Measurements from ENCODE around the gene PARD3.
"Not testable (repeated sequence)": the region's sequence is repeated elsewhere in the genome, so short reads cannot be mapped to it uniquely, and the experiment has no call there.

Gene PARD3

DNA sequence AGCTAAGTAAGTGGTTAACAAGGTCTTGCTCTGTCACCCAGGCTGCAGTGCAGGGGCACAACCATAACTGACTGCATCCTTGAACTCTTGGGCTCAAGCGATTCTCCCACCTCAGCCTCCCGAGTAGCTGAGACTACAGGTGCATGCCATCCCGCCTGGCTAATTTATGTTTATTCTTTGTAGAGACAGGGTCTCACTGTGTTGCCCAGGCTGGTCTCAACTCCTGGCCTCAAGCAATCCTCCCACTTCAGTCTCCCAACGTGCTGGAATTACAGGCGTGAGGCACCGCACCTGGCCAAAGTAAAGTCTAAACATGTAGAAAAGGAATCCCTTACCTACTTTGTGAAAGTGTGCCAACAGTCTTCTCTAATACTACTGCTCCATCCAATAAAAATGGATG is 17.9 kb downstream of the PARD3 start:
- no peak for DNase-seq (ENCODE audit: low read depth)

DNA sequence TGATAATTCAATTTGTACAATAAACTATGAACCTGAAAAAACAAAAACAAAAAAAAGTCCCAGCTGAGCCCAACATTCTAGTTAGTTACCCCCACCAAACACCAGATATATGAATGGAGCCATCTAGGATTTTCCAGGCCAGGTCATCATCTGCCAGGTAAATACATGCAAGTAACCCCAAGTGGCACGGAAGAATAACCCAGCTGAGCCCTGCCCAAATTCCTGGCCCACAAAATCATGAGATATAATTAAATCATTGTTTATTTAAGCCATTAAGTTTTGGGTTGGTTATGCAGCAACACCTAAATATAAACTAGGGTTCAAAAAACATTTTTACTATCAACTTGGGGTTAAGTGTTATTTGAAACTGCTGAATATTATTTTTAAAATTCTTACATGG is 19.0 kb downstream of the PARD3 start:
- DNase-seq (ENCODE audit: low read depth): no peak

DNA sequence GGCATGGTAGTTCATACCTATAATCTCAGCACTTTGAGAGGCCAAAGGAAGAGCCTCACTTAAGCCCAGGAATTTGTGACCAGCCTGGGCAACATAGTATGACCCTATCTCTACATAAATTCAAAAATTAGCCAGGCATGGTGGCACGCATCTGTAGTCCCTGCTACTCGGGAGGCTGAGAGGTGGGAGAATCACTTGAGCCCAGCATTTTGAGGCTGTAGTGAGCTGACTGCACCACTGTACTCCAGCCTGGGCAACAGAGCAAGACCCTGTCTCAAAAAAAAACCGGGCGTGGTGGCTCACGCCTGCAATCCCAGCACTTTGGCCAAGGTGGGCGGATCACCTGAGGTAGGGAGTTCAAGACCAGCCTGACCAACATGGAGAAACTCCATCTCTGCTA is 19.8 kb downstream of the PARD3 start:
- no peak for DNase-seq (ENCODE audit: low read depth)

DNA sequence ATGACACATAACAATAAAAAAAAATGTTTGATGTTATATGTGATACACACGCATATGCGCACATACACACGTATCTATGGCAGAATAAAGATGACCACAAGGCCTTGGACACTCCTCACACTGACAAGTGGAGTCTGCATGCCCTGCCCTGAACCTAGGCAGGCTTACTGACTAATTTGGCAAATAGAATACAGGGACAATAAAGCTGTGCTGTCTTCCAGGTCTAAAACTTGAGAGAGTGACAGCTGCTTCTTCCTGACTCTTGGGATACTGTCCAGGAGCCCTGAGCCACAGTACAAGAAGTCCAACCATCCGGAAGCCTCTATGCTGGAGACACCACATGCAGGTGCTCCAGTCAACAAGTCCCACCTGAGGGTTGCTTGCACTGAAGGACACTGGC is 20.3 kb downstream of the PARD3 start:
- no peak for DNase-seq (ENCODE audit: low read depth)

DNA sequence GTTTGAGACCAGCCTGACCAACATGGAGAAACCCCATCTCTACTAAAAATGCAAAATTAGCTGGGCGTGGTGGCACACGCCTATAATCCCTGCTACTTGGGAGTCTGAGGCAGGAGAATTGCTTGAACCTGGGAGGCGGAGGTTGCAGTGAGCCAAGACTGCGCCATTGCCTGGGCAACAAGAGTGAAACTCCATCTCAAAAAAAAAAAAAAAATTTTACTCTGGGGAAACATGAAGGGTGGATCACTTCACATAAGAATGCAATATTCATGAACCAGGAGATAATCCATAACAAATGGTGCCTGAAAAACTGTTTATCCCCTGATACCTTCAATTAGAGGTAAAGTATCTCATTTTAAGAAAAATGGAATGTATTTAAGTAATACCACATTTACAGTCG is 21.5 kb downstream of the PARD3 start:
- not testable (repeated sequence) for DNase-seq (ENCODE audit: low read depth)

DNA sequence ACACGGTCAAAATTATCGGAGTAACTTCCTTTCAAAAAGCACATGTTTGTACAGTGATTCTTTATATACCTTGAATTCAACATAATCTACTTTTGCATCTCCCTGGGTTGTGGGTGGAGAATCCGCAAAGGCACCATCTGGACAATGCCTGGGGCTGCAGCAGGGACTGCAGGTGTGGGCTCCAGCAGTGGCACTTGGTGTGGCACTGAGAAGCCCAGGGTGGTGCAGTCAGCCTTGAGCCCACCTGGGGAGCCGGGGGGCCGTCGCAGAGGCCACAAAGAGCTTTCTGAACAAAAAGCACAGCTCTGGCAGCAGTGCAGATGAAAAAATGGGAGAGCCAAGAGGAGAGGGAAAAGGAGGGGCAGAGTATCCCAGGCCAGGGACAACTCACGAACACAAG is 22.2 kb downstream of the PARD3 start:
- no peak for DNase-seq (ENCODE audit: low read depth)

DNA sequence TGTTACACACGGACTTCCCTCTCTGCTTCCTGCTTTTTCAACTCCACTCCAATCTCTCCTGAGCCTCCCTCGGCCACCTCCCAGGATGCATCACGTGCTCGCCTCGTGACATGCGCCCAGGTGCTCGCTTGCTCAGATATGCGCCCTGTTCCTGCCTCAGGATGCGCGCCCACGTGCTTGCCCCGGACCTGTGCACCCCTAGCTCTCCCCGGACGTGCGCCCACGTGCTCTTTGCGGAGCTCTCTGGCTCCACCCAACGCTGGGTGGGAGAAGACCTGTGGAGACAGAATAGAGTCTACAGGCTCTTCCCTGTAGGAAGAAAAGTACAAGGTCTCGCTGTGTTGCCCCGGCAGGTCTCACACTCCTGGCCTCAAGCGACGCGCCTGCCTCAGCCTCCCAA is 23.1 kb downstream of the PARD3 start:
- no peak for DNase-seq (ENCODE audit: low read depth)

DNA sequence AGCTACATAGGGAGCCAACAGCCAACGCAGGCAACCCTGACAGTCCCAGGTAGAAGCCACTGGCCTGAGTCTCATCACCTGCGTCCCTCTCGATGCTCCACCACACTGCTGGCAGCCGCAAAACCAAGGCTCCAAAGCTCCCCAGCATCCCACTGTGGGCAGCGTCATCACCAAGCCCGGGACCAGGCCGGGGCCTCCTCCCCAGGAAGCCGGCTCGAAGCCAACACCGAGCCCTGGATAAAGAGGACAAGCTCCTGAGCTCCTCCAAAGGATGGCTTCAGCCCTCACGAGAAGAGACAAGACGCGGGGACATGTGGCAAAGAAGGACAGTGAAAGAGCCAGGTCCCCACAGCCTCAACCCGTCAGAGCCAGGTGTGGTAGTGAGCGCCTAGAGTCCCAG is 23.9 kb downstream of the PARD3 start:
- no peak for DNase-seq (ENCODE audit: low read depth)

DNA sequence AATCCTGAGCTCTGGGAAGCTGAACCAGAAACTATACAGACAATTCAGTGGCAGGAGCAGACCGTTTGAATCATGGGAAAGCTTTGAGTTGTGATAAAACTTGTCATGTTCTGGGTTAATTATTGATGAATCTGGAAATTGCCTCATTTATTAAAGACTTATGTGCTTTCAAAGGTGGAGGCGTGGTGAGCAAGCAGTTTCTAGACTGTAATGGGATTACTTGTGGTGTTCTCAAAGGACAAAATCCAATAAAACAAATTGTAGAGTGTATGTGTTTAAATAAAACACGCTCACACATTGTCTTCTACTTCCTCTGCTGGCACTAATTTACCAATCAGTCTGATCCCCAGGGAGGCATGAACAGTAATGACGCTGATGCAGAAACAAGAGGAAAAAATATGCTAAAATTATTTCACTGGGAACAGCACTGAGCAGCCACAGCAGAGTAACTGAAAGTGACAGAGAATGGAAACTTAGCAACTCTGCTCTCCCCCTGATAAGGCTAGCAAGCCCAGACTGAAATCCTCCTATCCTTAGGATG is 25.1 kb downstream of the PARD3 start:
- no peak for DNase-seq (ENCODE audit: low read depth)

DNA sequence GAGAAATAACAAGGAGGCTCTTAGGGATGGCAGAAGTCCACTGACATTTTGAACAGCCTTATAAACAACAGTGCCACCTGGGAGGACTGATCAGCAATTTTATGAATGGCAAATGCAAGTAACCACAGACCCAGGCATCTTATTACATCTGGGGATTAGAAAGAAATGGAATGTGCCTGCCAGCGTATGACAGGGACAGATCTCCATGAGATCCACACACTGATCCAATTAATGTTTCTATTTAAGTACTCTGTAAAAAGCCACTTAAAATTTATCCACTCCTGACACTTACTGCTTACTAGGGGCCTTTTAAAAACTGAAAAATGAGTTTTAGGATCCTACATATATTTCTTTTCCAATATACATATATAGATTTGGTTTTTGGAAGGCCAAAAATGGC is 28.6 kb downstream of the PARD3 start:
- DNase-seq (ENCODE audit: low read depth): no peak

DNA sequence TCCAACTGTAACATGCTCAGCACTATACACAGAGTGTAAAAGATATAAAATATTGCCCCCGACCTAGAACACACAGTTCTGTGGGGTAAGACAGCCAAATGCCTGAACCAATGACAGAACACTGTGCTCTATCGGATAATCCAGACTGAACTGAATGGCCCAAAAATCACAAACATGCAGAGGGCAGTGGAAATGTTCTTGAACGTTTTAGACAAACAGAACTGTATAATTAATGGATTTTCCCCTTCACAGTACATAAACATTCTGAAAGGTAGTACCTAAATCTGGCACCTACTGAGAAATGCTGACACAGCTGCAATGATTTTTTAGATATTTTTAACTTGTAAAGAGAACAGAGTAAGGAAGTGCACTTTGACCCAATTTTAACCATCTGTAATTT is 33.4 kb downstream of the PARD3 start:
- DNase-seq (ENCODE audit: low read depth): no peak

DNA sequence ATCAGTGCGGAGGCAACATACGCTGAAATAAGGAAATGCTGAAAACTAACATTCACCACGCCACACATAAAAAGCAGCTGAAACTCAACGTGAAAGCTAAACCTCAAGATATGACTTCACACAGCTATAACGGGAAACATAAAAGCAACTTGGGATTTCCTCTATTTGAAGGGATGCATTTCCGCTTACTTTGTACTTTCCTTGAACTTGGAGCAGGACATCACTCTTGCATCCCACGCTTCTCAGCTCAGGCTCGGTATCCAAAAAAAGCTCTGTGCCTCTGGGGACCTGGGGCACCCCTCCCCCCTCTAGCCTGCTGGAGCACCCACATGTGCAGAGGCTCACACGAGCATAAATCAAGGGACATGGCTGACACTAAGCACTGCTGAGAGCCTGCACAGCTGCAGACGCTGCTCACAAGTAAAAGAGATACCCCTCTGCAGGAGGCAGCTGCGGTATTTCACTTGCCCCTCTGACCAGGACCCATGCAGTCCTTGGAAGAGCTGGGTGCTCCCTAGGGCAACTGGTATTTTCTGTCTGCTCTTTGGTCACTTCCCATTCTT is 34.2 kb downstream of the PARD3 start:
- DNase-seq (ENCODE audit: low read depth): no peak

DNA sequence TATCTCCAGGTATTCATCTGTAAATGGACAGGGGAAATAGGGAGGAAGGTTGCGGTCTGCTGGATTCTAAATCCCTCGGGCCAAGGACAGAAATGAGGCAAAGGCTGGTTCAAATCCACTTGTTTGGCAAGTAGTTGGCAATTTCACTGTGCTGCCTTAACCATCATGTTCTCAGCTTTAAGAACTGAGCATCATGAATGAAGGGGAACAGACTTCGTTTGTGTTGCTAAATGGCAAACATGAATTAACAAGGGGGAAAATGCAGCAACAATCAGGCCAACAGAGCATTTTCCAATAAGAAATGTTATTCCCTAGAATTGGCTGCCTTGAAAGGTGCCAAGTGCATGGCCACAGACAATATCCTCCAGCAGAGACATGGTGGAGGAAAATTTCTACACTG is 36.9 kb downstream of the PARD3 start:
- no peak for DNase-seq (ENCODE audit: low read depth)

DNA sequence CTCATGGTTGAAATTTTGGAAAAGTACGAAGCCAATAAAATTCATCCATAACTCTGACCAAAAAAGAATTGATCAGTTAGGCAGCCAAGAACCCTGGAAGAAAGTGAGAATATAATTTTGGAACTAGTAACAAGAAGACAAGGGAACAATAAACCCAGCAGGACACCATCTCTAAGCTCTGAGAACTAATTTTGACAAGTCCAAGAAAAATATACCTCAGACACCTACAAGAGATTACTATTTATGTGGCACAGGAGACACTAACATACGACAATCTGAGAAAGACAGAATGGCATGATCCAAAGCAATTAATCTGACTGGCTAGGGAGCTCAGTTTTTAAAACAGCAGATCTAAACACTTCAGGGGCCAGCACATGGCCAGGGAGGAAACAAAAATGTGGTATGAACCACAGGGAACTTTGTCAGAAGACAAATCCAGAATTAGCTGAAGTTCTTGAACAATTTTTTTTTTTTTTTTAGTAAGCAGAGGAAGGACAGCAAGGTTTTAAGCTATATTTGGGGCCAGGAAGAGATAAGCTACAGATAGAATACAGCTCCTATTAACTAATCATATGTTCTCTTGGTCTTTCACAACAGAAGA is 38.9 kb downstream of the PARD3 start:
- DNase-seq (ENCODE audit: low read depth): no peak

DNA sequence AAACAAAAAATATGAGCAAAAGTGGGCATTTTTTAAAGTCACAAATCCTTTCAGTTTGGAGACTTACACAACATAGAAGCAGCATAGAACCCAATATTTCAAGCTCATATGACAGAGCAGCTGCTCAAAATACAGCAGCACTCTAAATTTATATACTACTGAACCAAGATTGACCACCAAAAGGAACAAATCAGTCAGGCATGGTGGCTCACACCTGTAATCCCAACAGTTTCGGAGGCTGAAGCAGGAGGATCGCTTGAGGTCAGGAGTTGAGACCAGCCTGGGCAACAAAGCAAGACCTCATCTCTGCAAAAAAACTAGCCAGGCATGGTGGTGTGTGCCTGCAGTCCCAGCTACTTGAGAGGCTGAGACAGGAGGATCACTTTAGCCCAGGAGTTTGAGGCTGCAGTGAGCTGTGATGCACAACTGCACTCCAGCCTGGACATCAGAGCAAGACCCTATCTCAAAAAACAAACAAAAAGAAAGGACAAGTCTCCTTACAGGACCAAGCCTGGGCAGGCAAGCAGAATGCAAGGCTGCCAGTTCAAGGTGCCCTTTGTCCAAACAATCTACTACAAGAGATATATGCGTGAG is 40.0 kb downstream of the PARD3 start:
- no peak for DNase-seq (ENCODE audit: low read depth)

DNA sequence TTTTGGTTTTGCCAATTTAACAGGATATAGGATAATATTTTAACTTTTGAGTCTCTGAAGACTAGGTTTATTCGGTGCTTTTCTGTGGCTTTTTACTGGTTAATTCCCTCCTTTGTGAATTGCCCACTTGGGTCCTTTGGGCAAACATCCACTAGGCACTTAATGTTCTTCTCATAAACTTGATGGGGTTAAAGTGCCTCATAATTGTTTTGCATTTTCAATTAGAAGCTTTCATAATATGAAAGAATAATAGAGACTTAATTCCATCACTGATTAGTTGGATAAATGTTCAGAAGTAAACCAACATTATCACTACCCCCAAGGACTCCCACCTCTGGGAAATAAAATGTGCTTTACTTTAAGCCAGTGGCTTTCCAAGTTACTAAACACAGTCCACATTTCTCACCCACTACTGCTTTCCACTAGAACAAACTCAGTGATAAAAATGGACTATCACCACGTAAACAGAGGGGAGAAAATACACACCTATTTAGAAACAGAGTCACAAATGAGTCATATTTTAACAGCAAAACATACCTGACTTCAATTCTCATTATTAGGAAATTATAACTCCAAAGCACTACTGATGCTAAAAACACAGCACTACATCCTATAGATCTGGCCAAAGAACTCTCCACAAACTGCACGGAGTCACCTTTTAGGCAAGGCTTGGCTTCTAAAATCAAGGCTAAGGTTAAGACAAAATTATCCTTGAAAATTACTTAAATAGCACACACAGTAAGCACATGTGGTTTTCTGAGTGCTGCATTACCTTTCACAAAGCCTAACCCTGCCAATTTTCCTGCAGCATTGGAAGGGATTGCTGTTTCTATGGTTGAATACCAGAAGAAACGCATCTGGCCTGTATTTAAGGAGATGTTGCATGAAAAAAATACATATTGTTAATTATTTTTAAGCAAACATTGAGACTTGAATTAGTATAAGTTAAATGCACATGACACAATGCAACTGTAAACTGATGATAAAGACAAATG is 41.2 kb downstream of the PARD3 start:
- no peak for DNase-seq (ENCODE audit: low read depth)

DNA sequence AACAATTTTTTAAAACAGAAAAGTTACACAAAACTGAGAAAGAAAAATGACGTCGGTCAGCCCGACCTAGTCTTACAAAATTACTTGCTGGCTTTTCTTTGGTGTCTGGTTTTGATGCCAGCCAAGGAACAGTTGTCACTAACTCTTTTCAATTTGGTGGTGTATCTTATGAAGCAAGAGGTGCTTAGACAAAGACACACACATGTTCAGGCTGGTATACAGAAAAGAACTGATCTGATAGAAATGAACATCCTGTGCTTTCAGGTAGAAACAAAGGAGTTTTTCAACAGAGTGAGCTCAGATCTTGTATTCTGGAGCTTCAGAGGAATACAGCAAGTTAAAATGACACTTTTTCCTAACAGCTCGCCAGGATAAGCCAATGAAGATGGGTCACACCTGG is 43.6 kb downstream of the PARD3 start:
- DNase-seq (ENCODE audit: low read depth): no peak

DNA sequence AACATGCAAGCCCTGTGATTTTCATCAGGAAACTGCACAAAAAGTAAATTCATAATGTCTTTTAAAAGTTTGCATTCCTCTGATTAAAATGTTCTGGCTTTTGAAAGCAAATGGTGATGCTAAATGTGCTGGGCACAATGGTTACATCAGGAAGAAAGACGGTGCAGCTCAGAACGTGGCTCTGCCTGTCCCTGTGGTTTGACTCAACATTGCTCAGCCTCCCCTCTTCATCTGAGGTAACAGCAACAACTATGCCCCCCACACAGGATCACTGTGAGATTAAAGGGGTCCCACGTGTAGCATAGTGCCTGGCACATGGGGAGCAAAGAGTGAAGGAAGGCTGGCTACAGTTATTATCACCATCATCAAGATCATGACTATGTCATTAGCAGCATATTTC is 44.0 kb downstream of the PARD3 start:
- DNase-seq (ENCODE audit: low read depth): no peak

DNA sequence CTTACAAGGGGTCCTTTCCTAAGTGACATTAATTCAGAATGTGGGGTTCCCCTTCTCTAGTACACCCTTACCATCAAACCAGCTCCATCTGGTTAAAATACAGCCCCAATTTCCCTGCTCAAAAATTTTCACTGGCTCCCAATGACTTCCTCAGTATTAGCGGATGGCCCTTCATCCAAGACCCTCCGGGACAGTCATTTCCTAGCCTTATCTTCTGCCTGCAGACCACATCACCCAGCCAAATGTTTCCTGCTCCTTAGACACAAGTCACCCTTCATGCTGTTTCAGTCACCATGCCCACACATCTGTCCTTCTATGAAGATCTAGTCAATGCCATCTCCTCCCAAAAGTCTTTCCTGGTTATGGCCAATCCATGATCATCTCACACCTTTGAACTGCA is 45.2 kb downstream of the PARD3 start:
- no peak for DNase-seq (ENCODE audit: low read depth)

DNA sequence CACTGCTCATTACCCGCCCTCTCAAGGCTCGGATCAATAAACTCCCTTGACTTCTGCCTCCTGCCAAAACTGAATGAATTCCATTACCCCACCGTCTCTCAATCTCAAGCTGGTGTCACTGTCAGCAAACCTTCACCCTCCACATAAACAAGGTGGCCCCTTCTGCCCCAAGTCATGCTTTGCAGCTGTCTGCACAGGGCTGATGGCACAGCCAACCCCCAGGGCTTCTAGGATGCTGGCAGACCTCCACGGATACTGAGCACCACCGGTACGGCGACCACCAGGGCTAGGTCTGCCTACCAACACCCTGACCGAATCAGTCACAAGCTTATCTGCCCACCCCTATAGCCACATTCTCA is 46.1 kb downstream of the PARD3 start:
- DNase-seq (ENCODE audit: low read depth): no peak

DNA sequence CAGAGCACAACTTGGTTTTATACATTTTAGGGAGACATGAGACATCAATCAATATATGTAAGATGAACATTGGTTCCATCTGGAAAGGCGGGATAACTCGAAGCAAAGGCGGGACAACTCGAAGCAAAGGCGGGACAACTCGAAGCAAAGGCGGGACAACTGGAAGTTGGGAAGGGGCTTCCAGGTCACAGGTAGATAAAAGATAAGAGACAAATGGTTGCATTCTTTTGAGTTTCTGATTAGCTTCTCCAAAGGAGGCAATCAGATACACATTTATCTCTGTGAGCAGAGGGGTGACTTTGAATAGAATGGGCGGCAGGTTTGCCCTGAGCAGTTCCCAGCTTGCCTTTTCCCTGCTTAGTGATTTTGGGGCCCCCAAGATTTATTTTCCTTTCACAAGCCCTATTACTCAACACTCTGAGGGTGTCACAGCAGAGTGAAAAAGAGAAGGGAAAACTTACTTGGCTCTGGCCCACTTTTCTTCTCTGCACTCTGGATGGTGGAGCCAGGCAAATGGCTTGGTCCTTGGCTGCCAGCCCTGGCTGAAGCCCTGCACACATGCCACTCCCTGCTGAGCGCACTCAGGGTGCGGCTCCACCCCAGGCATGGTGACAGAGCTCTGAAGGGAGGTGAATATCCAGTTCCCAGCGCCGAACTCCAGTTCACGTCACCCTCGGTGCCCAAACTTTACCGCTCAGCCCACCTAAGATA is 46.7 kb downstream of the PARD3 start:
- no peak for DNase-seq (ENCODE audit: low read depth)

Data from activated T-cell treated with anti-CD3 and anti-CD28 coated beads for 48 hours (primary cell).